ENCODE results near the gene MEN1. TPM values are rescaled to one million over a fixed set of nuclear protein-coding genes. Genes with fewer than 3 reads are reported as not detected.

Gene MEN1
- 15.6 TPM for total RNA-seq

- peak; percentile 94 for ATAC-seq
Measured at GRCh38 chr11:64810271-64810890, at the start of gene MEN1. Gene MEN1 (minus strand): TSS chr11:64810551. CDS start chr11:64810109, 442 bp downstream.

- ATAC-seq: no peak
Measured at GRCh38 chr11:64859542-64860414, 49.4 kb upstream of the MEN1 start.

GRCh38 chr11:64858467-64859263 lies 48.3 kb upstream of the MEN1 start:
- ATAC-seq: peak; percentile 9

- ATAC-seq: no peak
Measured at GRCh38 chr11:64857485-64857884, 47.1 kb upstream of the MEN1 start.

GRCh38 chr11:64856382-64857227 lies 46.3 kb upstream of the MEN1 start:
- peak; percentile 82 for ATAC-seq

- ATAC-seq: no peak
Measured at GRCh38 chr11:64855596-64856304, 45.4 kb upstream of the MEN1 start.

- ATAC-seq: peak; percentile 87
Measured at GRCh38 chr11:64854534-64855502, 44.5 kb upstream of the MEN1 start.

- ATAC-seq: no peak
Measured at GRCh38 chr11:64854157-64854533, 43.8 kb upstream of the MEN1 start.

GRCh38 chr11:64853709-64854108 lies 43.4 kb upstream of the MEN1 start:
- no peak for ATAC-seq

- ATAC-seq: no peak
Measured at GRCh38 chr11:64852804-64853509, 42.6 kb upstream of the MEN1 start.

- no peak for ATAC-seq
Measured at GRCh38 chr11:64851831-64852351, 41.5 kb upstream of the MEN1 start.

- ATAC-seq: no peak
Measured at GRCh38 chr11:64850979-64851567, 40.7 kb upstream of the MEN1 start.

GRCh38 chr11:64849598-64850356 lies 39.4 kb upstream of the MEN1 start:
- ATAC-seq: no peak

- ATAC-seq: peak; percentile 8
Measured at GRCh38 chr11:64848826-64849597, 38.7 kb upstream of the MEN1 start.

- no peak for ATAC-seq
Measured at GRCh38 chr11:64848214-64848825, 38.0 kb upstream of the MEN1 start.

GRCh38 chr11:64846998-64847666 lies 36.8 kb upstream of the MEN1 start:
- ATAC-seq: peak; percentile 51

Data from esophagus mucosa (tissue), 1 donor.